ENCODE measurements around the gene CDH18. TPM values are rescaled to one million over a fixed set of nuclear protein-coding genes. Genes with fewer than 3 reads are reported as not detected.
"Not testable (repeated sequence)": the region's sequence is repeated elsewhere in the genome, so short reads cannot be mapped to it uniquely, and the experiment has no call there.

The CDH18 gene
- total RNA-seq, 4 donors from 2014 or later: not detected

DNA sequence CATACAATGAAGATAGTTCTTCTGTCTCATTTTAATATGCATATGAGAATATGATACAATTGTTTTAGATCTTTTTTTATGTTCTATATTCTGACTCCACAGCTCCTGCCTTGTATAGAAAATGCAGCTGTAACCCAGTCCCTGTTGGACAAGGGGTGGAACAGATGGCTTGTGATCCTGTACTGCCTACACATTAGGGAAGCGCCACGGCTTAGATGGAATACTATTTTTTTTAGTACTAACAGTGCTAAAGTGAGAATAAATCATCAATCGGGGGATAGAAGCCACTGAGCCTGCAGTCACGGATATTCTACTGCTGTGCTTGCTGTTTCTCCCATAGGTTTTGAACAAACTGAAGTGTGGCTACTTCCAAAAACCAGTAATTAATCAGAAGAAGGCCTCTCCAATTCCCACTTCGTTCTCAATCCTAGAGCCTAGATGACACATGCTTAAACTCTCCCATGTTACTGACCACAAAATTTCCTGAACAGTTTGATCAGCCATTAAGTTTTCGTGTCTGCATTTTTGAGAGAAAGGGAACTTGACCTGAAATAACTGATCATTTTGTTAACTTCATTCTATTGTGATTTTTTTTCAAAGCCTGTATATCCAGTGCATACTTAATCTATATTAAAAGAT is 150.3 kb downstream of the CDH18 start:
- TF ChIP-seq, protein P1, sequence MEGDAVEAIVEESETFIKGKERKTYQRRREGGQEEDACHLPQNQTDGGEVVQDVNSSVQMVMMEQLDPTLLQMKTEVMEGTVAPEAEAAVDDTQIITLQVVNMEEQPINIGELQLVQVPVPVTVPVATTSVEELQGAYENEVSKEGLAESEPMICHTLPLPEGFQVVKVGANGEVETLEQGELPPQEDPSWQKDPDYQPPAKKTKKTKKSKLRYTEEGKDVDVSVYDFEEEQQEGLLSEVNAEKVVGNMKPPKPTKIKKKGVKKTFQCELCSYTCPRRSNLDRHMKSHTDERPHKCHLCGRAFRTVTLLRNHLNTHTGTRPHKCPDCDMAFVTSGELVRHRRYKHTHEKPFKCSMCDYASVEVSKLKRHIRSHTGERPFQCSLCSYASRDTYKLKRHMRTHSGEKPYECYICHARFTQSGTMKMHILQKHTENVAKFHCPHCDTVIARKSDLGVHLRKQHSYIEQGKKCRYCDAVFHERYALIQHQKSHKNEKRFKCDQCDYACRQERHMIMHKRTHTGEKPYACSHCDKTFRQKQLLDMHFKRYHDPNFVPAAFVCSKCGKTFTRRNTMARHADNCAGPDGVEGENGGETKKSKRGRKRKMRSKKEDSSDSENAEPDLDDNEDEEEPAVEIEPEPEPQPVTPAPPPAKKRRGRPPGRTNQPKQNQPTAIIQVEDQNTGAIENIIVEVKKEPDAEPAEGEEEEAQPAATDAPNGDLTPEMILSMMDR (IDR thresholded peaks at IDR 0.05): no peak
- no peak for TF ChIP-seq POLR2A (IDR thresholded peaks at IDR 0.05)
- H3K9me3 ChIP-seq: no peaks in the 10 kb centered on the region
- H3K4me1 ChIP-seq: no peaks in the 10 kb centered on the region

DNA sequence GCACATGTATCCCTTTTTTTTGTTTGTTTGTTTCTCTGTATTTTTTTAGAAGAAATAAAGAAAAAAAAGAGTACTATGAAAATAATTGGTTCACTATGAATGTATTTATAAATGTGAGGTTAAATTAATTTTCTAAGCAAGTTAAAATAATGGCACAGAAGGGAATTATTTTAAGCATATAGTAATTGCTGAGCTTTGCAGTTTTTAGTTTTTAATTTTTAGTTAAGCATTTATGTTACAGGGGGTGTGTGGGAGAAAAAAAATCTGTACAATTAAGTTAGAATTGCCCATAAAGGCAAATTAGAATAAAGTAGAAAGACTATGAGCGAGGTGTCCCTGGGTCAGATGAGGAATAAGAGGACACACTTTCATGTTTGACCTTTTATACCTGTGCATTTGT is 152.6 kb downstream of the CDH18 start:
- no peak for DNase-seq
- TF ChIP-seq, protein P1 (IDR thresholded peaks at IDR 0.05): no peak
- no peak for TF ChIP-seq POLR2A (IDR thresholded peaks at IDR 0.05)

More for the DNA sequence above, 150.3 kb downstream of the CDH18 start:
- no peaks in the 10 kb centered on the region for H3K36me3 ChIP-seq
- H3K27ac ChIP-seq: no peak overlapping the region
- H3K27me3 ChIP-seq: no peaks in the 10 kb centered on the region
- H3K4me3 ChIP-seq: no peak overlapping the region
- no peak for DNase-seq

DNA sequence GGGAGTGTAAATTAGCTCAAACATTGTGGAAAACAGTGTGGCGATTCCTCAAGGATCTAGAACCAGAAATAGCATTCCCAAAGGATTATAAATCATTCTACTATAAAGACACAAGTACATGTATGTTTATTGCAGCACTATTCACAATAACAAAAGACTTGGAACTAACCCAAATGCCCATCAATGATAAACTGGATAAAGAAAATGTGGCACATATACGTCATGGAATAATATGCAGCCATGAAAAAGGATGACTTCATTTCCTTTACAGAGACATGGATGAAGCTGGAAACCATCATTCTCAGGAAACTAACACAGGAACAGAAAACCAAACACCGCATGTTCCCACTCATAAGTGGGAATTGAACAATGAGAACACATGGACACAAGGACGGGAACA is 175.3 kb downstream of the CDH18 start:
- H3K4me3 ChIP-seq, H3K27ac ChIP-seq, H3K36me3 ChIP-seq, H3K4me1 ChIP-seq, DNase-seq, H3K27me3 ChIP-seq, H3K9me3 ChIP-seq: not testable (repeated sequence)

More for the DNA sequence above, 152.6 kb downstream of the CDH18 start:
- Histone ChIP-seq H3K4me1 (no peaks in the 10 kb centered on the region), H3K27ac (no peak overlapping the region), H3K9me3 (no peaks in the 10 kb centered on the region), H3K36me3 (no peaks in the 10 kb centered on the region), H3K27me3 (no peaks in the 10 kb centered on the region), H3K4me3 (no peak overlapping the region)

DNA sequence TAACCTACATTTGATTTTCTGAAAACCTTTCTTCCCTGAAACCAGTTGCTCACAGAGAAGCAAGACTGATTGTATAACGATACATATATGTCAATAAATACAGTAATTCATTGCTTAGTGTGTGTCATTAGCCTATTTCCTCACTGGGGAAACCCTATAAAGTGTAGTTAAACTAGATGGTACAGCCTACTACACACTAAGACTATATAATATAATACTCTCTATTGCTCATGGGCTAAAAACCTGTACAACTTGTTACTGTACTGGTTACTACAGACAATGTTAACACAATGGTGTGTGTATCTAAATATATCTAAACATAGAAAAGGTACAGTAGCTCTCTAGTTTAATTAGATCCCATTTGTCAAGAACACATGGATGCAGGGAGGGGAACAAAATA is 181.2 kb downstream of the CDH18 start:
- Histone ChIP-seq H3K27me3 (no peaks in the 10 kb centered on the region), H3K27ac (no peak overlapping the region), H3K4me3 (no peak overlapping the region), H3K36me3 (no peaks in the 10 kb centered on the region), H3K9me3 (peaks cover 0 to 3% (median 0%) of the 10 kb centered on the region in 4 donors), H3K4me1 (no peaks in the 10 kb centered on the region)
- TF ChIP-seq, protein P1 (IDR thresholded peaks at IDR 0.05): no peak
- no peak for TF ChIP-seq POLR2A (IDR thresholded peaks at IDR 0.05)
- no peak for DNase-seq

DNA sequence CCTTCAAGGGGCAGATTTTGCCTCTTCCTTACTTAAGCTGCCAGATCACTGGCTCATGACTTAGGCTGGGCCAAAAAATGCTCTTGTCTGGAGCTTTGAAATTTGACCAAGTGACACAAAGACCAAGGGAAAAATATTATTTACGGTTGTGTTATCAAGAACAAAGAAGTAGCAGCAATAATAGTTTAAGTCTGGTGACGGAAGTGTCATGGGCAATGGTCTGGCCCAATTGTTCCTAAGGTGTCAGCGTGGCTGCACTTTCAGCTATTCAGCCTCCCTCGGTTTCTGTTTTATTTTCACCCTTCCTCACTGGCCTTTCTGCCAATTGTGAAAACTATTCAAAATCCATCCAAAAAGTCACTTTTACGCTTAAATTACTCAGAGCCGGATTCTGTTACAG is 185.3 kb downstream of the CDH18 start:
- no peak for DNase-seq
- Histone ChIP-seq H3K27ac (no peak overlapping the region), H3K4me1 (no peaks in the 10 kb centered on the region), H3K9me3 (peaks cover 0 to 3% (median 0%) of the 10 kb centered on the region in 4 donors), H3K36me3 (no peaks in the 10 kb centered on the region), H3K4me3 (no peak overlapping the region), H3K27me3 (no peaks in the 10 kb centered on the region)
- no peak for TF ChIP-seq POLR2A (IDR thresholded peaks at IDR 0.05)
- TF ChIP-seq, protein P1 (IDR thresholded peaks at IDR 0.05): no peak

DNA sequence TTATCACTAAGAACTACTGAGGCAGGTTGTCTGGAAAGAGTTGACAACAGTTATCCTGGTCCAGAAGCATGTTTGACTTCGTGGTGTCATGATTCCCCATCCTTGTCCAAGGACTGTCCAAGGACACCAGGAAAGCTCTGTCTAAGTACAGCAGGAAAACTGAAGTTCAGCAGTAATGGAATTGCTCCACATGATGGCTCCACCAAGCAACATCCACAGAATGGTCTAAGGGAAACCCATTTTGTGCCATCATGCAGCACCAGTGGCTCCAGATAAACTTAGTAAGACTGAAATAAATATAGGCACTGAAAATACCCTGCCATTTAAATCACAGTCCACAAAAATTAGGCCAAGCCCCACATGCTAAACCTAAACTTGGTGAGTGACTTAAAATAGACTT is 192.8 kb downstream of the CDH18 start:
- no peak for TF ChIP-seq POLR2A (IDR thresholded peaks at IDR 0.05)
- TF ChIP-seq, protein P1 (IDR thresholded peaks at IDR 0.05): no peak
- no peak overlapping the region for H3K4me3 ChIP-seq
- H3K27ac ChIP-seq: no peak overlapping the region
- no peaks in the 10 kb centered on the region for H3K36me3 ChIP-seq
- H3K4me1 ChIP-seq: no peaks in the 10 kb centered on the region
- no peaks in the 10 kb centered on the region for H3K9me3 ChIP-seq
- H3K27me3 ChIP-seq: no peaks in the 10 kb centered on the region
- no peak for DNase-seq
